ENCODE results near the gene AP2M1.

Gene AP2M1

DNA sequence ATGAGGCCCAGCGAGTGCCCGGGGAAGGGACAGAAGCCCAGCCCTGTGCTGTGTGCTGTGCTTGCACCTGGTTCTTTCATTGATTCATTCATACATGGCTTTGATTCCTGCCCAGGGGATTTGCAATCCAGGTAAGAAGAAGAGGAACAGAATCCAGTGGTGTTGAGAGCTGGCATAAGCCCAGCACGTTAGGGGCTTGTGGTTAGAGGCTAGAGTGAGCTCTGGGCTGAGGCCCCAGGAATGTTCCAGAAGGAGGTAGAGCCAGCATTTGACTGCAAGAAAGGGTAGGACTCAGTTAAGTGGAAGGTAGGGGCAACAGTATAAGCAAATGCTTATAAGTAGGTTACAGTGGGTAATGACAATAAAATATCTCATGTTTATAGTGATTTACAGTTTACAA is 57.0 kb downstream of the AP2M1 start:
- H3K4me3 ChIP-seq (ENCODE audit: low read length): no peak overlapping the region
- TF ChIP-seq ZNF274 (IDR thresholded peaks at IDR 0.05; ENCODE audit: low read depth, low read length): no peak

DNA sequence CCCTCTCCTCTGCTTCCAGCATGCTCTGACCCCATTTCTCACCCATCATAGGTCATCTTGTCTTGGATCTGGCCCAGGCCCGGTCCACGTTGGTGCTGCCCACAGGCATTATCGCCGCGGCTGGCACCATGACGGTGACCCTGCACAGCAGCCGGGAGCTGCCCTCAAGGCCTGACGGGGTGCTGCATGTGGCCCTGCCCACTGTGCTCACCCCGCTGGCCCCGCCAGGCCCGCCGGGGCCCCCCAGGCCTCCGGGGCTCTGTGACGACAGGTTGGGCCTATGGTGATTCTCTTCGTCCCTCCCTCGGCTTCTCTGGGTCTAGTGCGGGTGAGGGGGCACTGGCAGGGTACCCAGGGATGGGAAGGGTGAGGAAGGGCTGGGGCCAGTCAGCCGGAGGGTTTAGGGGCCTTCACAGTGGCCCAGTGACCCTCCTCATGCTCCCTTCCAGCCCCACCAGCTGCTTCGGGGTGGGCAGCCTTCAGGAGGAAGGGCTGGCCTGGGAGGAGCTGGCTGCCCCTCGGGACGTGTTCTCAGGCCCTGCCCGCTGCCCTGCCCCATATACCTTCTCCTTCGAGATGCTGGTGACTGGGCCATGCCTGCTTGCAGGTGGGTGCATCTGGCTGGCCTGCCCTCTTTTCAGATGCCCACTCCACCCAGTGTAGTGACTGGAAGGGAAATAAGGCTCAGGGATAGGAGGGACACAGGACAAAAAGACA is 58.6 kb downstream of the AP2M1 start:
- TF ChIP-seq ZNF274 (IDR thresholded peaks at IDR 0.05; ENCODE audit: low read depth, low read length): no peak
- H3K4me3 ChIP-seq (ENCODE audit: low read length): no peak overlapping the region
